ENCODE results near the gene RBMX2. TPM values are rescaled to one million over a fixed set of nuclear protein-coding genes. Genes with fewer than 3 reads are reported as not detected.

Gene RBMX2
- total and polyA plus RNA-seq, 2 experiments from 2014 or later, result 16.1 to 48.9 TPM

DNA sequence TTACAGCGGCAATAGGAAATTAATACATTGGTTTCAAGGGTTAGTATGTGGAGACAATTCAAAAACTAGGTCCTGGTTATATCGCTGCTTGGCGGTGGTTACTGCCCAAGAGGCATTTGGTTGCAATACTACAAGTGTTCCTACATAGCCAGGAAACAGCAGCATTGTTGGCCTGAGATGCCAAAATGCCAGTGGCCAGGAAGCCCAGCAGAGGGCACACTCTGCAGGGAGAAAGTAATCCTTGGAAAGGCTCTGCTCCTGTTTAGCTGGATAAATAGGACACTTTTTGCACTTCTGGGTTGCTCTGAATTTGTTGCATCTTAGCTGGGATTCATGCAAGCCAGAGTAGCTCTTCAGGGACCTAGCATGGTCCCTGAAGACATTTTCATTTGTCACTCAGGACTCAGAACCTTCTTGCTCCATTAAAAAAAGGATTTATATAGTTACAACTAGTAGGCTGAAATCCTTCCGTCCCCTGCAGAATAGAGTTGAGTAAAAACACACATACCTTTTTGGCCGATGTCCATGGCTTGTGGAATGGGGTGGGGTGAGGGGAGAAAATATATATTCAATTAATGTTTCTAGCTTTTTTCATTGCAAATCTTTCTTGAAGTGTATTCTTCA, 8.2 kb upstream of the RBMX2 start:
- Histone ChIP-seq H3K79me2 (replicated peaks; ENCODE audit: insufficient read depth) (no peaks in the 10 kb centered on the region), H3K27ac (ENCODE audit: low read depth) (no peak overlapping the region), H3K4me3 (no peak overlapping the region), H4K20me1 (replicated peaks; ENCODE audit: insufficient read depth) (no peaks in the 10 kb centered on the region), H3K4me1 (ENCODE audit: insufficient read depth) (no peaks in the 10 kb centered on the region), H2AFZ (no peak overlapping the region), H3F3A (replicated peaks; ENCODE audit: low read depth) (no peaks in the 10 kb centered on the region), H3K4me2 (no peak overlapping the region), H3K9me2 (ENCODE audit: insufficient read depth) (no peaks in the 10 kb centered on the region), H3K36me3 (ENCODE audit: insufficient read depth) (no peaks in the 10 kb centered on the region), H3K27me3 (ENCODE audit: insufficient read depth) (no peaks in the 10 kb centered on the region)
- ATAC-seq (peak; percentile 81), DNase-seq (ENCODE audit: low spot score) (peak; percentile 67)
- no peak overlapping the region for H3K4me3 Mint-ChIP-seq
- peaks cover 2% of the 10 kb centered on the region for H3K27me3 Mint-ChIP-seq (ENCODE audit: insufficient read depth, low read depth, poor library complexity)
- H3K36me3 Mint-ChIP-seq (ENCODE audit: low read depth), result no peaks in the 10 kb centered on the region
- no peaks in the 10 kb centered on the region for H3K4me1 Mint-ChIP-seq
- H3K9me3 Mint-ChIP-seq, result no peaks in the 10 kb centered on the region
- TF ChIP-seq, protein P1, sequence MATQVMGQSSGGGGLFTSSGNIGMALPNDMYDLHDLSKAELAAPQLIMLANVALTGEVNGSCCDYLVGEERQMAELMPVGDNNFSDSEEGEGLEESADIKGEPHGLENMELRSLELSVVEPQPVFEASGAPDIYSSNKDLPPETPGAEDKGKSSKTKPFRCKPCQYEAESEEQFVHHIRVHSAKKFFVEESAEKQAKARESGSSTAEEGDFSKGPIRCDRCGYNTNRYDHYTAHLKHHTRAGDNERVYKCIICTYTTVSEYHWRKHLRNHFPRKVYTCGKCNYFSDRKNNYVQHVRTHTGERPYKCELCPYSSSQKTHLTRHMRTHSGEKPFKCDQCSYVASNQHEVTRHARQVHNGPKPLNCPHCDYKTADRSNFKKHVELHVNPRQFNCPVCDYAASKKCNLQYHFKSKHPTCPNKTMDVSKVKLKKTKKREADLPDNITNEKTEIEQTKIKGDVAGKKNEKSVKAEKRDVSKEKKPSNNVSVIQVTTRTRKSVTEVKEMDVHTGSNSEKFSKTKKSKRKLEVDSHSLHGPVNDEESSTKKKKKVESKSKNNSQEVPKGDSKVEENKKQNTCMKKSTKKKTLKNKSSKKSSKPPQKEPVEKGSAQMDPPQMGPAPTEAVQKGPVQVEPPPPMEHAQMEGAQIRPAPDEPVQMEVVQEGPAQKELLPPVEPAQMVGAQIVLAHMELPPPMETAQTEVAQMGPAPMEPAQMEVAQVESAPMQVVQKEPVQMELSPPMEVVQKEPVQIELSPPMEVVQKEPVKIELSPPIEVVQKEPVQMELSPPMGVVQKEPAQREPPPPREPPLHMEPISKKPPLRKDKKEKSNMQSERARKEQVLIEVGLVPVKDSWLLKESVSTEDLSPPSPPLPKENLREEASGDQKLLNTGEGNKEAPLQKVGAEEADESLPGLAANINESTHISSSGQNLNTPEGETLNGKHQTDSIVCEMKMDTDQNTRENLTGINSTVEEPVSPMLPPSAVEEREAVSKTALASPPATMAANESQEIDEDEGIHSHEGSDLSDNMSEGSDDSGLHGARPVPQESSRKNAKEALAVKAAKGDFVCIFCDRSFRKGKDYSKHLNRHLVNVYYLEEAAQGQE (IDR thresholded peaks at IDR 0.05; ENCODE audit: unreplicated experiment), result no peak
- TF ChIP-seq POLR2AphosphoS5 (IDR thresholded peaks at IDR 0.05; ENCODE audit: low read depth) (no peak), CREB1 (CRISPR knock-in tag; IDR thresholded peaks at IDR 0.05; ENCODE audit: low read depth) (no peak)
- TF ChIP-seq, protein P2, sequence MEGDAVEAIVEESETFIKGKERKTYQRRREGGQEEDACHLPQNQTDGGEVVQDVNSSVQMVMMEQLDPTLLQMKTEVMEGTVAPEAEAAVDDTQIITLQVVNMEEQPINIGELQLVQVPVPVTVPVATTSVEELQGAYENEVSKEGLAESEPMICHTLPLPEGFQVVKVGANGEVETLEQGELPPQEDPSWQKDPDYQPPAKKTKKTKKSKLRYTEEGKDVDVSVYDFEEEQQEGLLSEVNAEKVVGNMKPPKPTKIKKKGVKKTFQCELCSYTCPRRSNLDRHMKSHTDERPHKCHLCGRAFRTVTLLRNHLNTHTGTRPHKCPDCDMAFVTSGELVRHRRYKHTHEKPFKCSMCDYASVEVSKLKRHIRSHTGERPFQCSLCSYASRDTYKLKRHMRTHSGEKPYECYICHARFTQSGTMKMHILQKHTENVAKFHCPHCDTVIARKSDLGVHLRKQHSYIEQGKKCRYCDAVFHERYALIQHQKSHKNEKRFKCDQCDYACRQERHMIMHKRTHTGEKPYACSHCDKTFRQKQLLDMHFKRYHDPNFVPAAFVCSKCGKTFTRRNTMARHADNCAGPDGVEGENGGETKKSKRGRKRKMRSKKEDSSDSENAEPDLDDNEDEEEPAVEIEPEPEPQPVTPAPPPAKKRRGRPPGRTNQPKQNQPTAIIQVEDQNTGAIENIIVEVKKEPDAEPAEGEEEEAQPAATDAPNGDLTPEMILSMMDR (conservative IDR thresholded peaks at IDR 0.05; ENCODE audit: low read depth in 2 of 2), result peak; percentile 64 to 82
- H3K27ac Mint-ChIP-seq, result no peak overlapping the region

GRCh38 chrX:130395341-130395740, 6.4 kb upstream of the RBMX2 start:
- Histone ChIP-seq H3K36me3 (ENCODE audit: insufficient read depth) (no peaks in the 10 kb centered on the region), H3K4me3 (no peak overlapping the region), H2AFZ (no peak overlapping the region), H3K27me3 (ENCODE audit: insufficient read depth) (no peaks in the 10 kb centered on the region), H3K4me2 (no peak overlapping the region), H3K4me1 (ENCODE audit: insufficient read depth) (no peaks in the 10 kb centered on the region), H4K20me1 (replicated peaks; ENCODE audit: insufficient read depth) (no peaks in the 10 kb centered on the region), H3K9me2 (ENCODE audit: insufficient read depth) (no peaks in the 10 kb centered on the region), H3K79me2 (replicated peaks; ENCODE audit: insufficient read depth) (no peaks in the 10 kb centered on the region), H3K27ac (ENCODE audit: low read depth) (no peak overlapping the region), H3F3A (replicated peaks; ENCODE audit: low read depth) (no peaks in the 10 kb centered on the region)
- H3K36me3 Mint-ChIP-seq (ENCODE audit: low read depth), result no peaks in the 10 kb centered on the region
- DNase-seq (ENCODE audit: low spot score) (no peak), ATAC-seq (no peak)
- H3K9me3 Mint-ChIP-seq, result no peaks in the 10 kb centered on the region
- peaks cover 4% of the 10 kb centered on the region for H3K27me3 Mint-ChIP-seq (ENCODE audit: insufficient read depth, low read depth, poor library complexity)
- no peaks in the 10 kb centered on the region for H3K4me1 Mint-ChIP-seq
- no peak overlapping the region for H3K4me3 Mint-ChIP-seq
- no peak overlapping the region for H3K27ac Mint-ChIP-seq
- TF ChIP-seq ZNF331 (CRISPR knock-in tag; IDR thresholded peaks at IDR 0.05; ENCODE audit: low read depth), result no peak
- TF ChIP-seq EZH2phosphoT487 (IDR thresholded peaks at IDR 0.05; ENCODE audit: unreplicated experiment), result no peak
- TF ChIP-seq STAT1 (IDR thresholded peaks at IDR 0.05; ENCODE audit: unreplicated experiment), result no peak
- TF ChIP-seq, protein P3, sequence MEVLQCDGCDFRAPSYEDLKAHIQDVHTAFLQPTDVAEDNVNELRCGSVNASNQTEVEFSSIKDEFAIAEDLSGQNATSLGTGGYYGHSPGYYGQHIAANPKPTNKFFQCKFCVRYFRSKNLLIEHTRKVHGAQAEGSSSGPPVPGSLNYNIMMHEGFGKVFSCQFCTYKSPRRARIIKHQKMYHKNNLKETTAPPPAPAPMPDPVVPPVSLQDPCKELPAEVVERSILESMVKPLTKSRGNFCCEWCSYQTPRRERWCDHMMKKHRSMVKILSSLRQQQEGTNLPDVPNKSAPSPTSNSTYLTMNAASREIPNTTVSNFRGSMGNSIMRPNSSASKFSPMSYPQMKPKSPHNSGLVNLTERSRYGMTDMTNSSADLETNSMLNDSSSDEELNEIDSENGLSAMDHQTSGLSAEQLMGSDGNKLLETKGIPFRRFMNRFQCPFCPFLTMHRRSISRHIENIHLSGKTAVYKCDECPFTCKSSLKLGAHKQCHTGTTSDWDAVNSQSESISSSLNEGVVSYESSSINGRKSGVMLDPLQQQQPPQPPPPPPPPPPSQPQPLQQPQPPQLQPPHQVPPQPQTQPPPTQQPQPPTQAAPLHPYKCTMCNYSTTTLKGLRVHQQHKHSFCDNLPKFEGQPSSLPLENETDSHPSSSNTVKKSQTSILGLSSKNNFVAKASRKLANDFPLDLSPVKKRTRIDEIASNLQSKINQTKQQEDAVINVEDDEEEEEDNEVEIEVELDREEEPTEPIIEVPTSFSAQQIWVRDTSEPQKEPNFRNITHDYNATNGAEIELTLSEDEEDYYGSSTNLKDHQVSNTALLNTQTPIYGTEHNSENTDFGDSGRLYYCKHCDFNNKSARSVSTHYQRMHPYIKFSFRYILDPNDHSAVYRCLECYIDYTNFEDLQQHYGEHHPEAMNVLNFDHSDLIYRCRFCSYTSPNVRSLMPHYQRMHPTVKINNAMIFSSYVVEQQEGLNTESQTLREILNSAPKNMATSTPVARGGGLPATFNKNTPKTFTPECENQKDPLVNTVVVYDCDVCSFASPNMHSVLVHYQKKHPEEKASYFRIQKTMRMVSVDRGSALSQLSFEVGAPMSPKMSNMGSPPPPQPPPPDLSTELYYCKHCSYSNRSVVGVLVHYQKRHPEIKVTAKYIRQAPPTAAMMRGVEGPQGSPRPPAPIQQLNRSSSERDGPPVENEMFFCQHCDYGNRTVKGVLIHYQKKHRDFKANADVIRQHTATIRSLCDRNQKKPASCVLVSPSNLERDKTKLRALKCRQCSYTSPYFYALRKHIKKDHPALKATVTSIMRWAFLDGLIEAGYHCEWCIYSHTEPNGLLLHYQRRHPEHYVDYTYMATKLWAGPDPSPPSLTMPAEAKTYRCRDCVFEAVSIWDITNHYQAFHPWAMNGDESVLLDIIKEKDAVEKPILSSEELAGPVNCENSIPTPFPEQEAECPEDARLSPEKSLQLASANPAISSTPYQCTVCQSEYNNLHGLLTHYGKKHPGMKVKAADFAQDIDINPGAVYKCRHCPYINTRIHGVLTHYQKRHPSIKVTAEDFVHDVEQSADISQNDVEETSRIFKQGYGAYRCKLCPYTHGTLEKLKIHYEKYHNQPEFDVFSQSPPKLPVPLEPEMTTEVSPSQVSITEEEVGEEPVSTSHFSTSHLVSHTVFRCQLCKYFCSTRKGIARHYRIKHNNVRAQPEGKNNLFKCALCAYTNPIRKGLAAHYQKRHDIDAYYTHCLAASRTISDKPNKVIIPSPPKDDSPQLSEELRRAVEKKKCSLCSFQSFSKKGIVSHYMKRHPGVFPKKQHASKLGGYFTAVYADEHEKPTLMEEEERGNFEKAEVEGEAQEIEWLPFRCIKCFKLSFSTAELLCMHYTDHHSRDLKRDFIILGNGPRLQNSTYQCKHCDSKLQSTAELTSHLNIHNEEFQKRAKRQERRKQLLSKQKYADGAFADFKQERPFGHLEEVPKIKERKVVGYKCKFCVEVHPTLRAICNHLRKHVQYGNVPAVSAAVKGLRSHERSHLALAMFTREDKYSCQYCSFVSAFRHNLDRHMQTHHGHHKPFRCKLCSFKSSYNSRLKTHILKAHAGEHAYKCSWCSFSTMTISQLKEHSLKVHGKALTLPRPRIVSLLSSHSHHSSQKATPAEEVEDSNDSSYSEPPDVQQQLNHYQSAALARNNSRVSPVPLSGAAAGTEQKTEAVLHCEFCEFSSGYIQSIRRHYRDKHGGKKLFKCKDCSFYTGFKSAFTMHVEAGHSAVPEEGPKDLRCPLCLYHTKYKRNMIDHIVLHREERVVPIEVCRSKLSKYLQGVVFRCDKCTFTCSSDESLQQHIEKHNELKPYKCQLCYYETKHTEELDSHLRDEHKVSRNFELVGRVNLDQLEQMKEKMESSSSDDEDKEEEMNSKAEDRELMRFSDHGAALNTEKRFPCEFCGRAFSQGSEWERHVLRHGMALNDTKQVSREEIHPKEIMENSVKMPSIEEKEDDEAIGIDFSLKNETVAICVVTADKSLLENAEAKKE (CRISPR knock-in tag; IDR thresholded peaks at IDR 0.05), result no peak

Measured in GM23338 (cell line).